Activated gamma-delta T cell treated with anti-CD3 and anti-CD28 coated beads, Interleukin-2, amount 50 U/mL, for 16 hours (primary cell): Measurements from ENCODE around the gene URGCP.
"Not testable (repeated sequence)": the region's sequence is repeated elsewhere in the genome, so short reads cannot be mapped to it uniquely, and the experiment has no call there.

ENCODE experiments used
- DNase-seq: peaks from one replicate; pipeline ENCODE4 v3.0.0-alpha.2; 2020; ENCODE audit warnings: low read depth

URGCP gene

GRCh38 chr7:43872406-43873110, 33.8 kb downstream of the URGCP start:
- DNase-seq: no peak

- no peak for DNase-seq
Observed at GRCh38 chr7:43871064-43871463, 35.3 kb downstream of the URGCP start.

- DNase-seq: no peak
Observed at GRCh38 chr7:43870316-43870715, 36.1 kb downstream of the URGCP start.

GRCh38 chr7:43869867-43870240, 36.5 kb downstream of the URGCP start:
- no peak for DNase-seq

- peak; percentile 91 for DNase-seq
Observed at GRCh38 chr7:43869006-43869866, 37.2 kb downstream of the URGCP start, which contains the start of gene MRPS24. MRPS24 (minus strand) TSS chr7:43869517; CDS start chr7:43869495, 22 bp downstream.

- no peak for DNase-seq
Observed at GRCh38 chr7:43868681-43869005, 37.8 kb downstream of the URGCP start.

GRCh38 chr7:43868181-43868580, 38.2 kb downstream of the URGCP start:
- no peak for DNase-seq

- DNase-seq: no peak
Observed at GRCh38 chr7:43865277-43865676, 41.1 kb downstream of the URGCP start.

GRCh38 chr7:43864126-43864525, 42.3 kb downstream of the URGCP start:
- no peak for DNase-seq

GRCh38 chr7:43856996-43857395, 49.4 kb downstream of the URGCP start:
- DNase-seq: no peak

GRCh38 chr7:43856316-43856715, 50.1 kb downstream of the URGCP start:
- DNase-seq: no peak

- DNase-seq: no peak
Observed at GRCh38 chr7:43855176-43855575, 51.2 kb downstream of the URGCP start.

GRCh38 chr7:43851805-43852204, 54.6 kb downstream of the URGCP start:
- DNase-seq: no peak

GRCh38 chr7:43850348-43851116, 55.9 kb downstream of the URGCP start:
- DNase-seq: no peak

- DNase-seq: no peak
Observed at GRCh38 chr7:43849047-43849446, 57.3 kb downstream of the URGCP start.

GRCh38 chr7:43847496-43847895, 58.9 kb downstream of the URGCP start:
- DNase-seq: no peak

GRCh38 chr7:43844662-43845061, 61.7 kb downstream of the URGCP start:
- no peak for DNase-seq

GRCh38 chr7:43844257-43844656, 62.1 kb downstream of the URGCP start:
- DNase-seq: no peak

- no peak for DNase-seq
Observed at GRCh38 chr7:43843296-43843695, 63.1 kb downstream of the URGCP start.

GRCh38 chr7:43838201-43838658, 68.2 kb downstream of the URGCP start:
- no peak for DNase-seq

GRCh38 chr7:43834463-43835251, 71.7 kb downstream of the URGCP start:
- peak; percentile 5 for DNase-seq

GRCh38 chr7:43830917-43831316, 75.5 kb downstream of the URGCP start:
- DNase-seq: not testable (repeated sequence)
